BJ (cell line): Measurements from ENCODE around the gene C12orf56. TPM values are rescaled to one million over a fixed set of nuclear protein-coding genes. Genes with fewer than 3 reads are reported as not detected.

Experiments used
- CTCF ChIA-PET: fragments of 350-600 bp; formaldehyde crosslinking; extraction: SDS; loops from one replicate; lab custom pipeline; 2021; ENCODE audit warnings: antibody characterized with exemption, inconsistent platforms; lab: Yijun Ruan, JAX
- POLR2A ChIA-PET: fragments of 300-600 bp; sonication (Branson Sonifier 250); formaldehyde crosslinking; extraction: SDS; loops from one replicate; lab custom pipeline; 2021; ENCODE audit warnings: antibody characterized with exemption; lab: Charles Lee
- DNase-seq: peaks from one replicate; pipeline ENCODE4 v3.0.0-alpha.2; 2011; ENCODE audit warnings: low read depth
- H3K27me3 ChIP-seq: 2 replicates; pipeline ENCODE4 v1.6.0; 2011; ENCODE audit warnings: low read length; ENCODE audit not compliant: control insufficient read depth, insufficient read depth
- H3K36me3 ChIP-seq: 2 replicates; pipeline ENCODE4 v1.5.1; 2011; ENCODE audit warnings: low read length; ENCODE audit not compliant: control insufficient read depth, insufficient read depth
- H3K4me3 ChIP-seq: 2 replicates; pipeline ENCODE4 v1.5.1; 2011; ENCODE audit warnings: low read depth, mild to moderate bottlenecking, control low read depth, low read length
- polyA plus RNA-seq: library from polyadenylated mRNA; depleted of rRNA; stranded (reverse); fragments of >200 nt; gene quantifications from 2 replicates; pipeline ENCODE4 v1.2.3, GENCODE V29; 2011
- TF ChIP-seq, protein P1 (sequence below): IDR thresholded peaks from 2 replicates; pipeline ENCODE4 v1.5.1; 2011; ENCODE audit warnings: low read depth, mild to moderate bottlenecking, control low read depth, inconsistent platforms, low read length, moderate library complexity; ENCODE audit not compliant: insufficient read depth

Gene C12orf56
- polyA plus RNA-seq, 1 experiment, result not detected

DNA sequence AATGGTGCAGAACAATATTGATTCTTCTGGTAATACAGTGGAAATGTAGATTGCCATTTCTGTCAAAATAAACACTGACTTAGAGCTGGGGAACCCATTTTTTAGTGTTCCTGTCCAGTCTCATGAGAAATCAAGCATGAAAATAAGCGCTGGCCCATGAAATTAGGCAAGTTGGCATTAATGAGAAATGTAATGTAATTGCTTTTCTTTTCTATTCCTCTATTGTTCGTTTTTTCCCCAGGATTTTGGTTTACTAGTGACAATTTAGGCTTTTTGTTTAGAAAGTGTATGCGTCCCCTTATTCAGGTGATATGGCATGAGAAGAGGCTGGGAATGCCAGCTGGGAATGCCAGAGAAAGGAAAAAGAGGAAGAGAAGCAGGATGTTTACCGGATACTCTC, 104.0 kb downstream of the C12orf56 start:
- POLR2A ChIA-PET, result no interaction called here
- no peak for DNase-seq
- Histone ChIP-seq H3K4me3 (no peak overlapping the region), H3K27me3 (no peaks in the 10 kb centered on the region), H3K36me3 (no peaks in the 10 kb centered on the region)
- CTCF ChIA-PET, result interaction anchor here (0.6 kb wide), 1 partner anchor 9 kb away, joined by 3 read pairs; no protein-coding TSS in a partner anchor
- TF ChIP-seq, protein P1, sequence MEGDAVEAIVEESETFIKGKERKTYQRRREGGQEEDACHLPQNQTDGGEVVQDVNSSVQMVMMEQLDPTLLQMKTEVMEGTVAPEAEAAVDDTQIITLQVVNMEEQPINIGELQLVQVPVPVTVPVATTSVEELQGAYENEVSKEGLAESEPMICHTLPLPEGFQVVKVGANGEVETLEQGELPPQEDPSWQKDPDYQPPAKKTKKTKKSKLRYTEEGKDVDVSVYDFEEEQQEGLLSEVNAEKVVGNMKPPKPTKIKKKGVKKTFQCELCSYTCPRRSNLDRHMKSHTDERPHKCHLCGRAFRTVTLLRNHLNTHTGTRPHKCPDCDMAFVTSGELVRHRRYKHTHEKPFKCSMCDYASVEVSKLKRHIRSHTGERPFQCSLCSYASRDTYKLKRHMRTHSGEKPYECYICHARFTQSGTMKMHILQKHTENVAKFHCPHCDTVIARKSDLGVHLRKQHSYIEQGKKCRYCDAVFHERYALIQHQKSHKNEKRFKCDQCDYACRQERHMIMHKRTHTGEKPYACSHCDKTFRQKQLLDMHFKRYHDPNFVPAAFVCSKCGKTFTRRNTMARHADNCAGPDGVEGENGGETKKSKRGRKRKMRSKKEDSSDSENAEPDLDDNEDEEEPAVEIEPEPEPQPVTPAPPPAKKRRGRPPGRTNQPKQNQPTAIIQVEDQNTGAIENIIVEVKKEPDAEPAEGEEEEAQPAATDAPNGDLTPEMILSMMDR, result no peak

DNA sequence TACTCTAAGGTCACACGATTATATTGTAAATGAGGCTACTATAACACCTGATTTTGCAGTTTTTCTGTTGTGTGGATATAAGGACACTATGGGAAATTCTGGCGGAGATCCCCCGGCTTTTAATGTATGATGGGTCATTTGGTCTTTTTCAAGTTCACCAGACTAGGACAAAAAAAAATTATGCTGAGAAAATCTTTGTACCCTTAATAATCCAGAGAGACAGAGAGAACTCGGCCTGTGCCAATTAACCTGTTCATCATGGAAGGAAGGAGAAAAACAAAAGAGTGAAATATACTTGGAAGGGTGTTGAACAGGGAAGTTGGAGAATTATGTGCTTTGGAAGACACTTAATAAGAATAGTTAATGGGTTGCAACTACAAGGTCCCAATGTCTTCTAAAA, 106.3 kb downstream of the C12orf56 start:
- TF ChIP-seq, protein P1, result no peak
- Histone ChIP-seq H3K4me3 (no peak overlapping the region), H3K27me3 (no peaks in the 10 kb centered on the region), H3K36me3 (no peaks in the 10 kb centered on the region)
- ChIA-PET CTCF (interaction anchor here (1.2 kb wide), 1 partner anchor 23 kb away, joined by 3 read pairs; no protein-coding TSS in a partner anchor), POLR2A (no interaction called here)
- DNase-seq, result no peak

DNA sequence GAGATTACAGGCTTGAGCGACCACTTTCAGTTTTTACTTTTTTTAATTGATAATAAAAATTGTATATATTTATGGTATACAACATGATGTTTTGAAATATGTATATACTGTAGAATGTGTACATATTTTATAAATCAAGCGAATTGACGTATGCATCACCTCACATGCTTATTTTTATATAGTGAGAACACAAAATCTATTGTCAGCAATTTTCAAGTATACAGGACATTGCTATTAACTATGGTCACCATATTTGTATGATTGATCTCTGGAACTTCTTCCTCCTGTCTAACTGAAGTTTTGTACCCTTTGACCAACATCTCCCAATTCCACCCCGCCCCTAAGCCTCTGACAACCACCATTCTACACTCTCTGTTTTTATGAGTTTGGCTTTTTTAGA, 112.1 kb downstream of the C12orf56 start:
- DNase-seq, result no peak
- TF ChIP-seq, protein P1, result no peak
- CTCF ChIA-PET, result no interaction called here
- POLR2A ChIA-PET, result no interaction called here
- Histone ChIP-seq H3K4me3 (no peak overlapping the region), H3K36me3 (no peaks in the 10 kb centered on the region), H3K27me3 (no peaks in the 10 kb centered on the region; the same call in 1 of the 2 replicates)

DNA sequence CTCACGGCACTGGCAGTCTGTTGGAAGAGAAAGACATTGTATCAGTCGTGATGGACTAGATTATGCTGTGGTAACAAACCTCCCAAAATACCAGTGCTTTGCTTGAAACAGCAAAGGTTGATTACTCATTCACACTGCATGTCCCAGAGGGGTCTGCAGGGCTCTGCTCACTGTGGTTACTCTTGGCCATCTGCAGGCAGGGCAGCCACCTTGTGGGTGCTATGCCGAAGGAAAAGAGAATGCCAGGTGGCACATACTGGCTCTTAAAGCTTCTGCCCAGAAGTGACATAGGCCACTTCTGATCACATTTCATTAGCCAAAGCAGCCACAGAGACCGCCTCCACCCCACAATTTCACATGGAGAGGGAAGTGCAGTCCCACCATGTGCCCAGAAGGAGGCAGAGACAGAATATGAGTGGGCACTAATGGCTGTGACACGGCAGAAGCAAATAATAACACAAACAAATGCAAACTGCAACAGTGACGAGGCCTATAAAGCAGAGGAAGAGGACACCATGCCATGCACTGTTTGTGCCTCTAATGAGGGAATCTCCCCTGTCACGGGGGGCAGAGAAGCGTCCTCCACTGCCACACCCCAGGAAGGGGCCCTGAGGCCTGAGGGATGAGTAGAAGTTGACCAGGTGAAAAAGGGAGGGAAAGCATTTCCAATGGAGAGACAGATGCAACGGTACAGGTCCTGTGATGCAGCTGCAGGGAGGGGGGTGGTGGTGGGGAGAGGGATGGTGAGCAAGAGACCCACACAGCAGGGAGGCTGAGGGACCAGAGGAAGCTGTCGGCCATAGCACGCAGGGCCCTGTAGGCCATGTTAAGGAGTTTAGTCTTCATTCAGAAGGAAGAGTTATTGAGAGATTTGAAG, 116.8 kb downstream of the C12orf56 start:
- DNase-seq, result no peak
- POLR2A ChIA-PET, result no interaction called here
- H3K36me3 ChIP-seq, result no peaks in the 10 kb centered on the region
- H3K27me3 ChIP-seq, result no peaks in the 10 kb centered on the region; the same call in 1 of the 2 replicates
- TF ChIP-seq, protein P1, result peak; percentile 28; the same call in 1 of the 2 replicates
- H3K4me3 ChIP-seq, result no peak overlapping the region
- CTCF ChIA-PET, result interaction anchor here (0.6 kb wide), 1 partner anchor 310 kb away, joined by 3 read pairs; no protein-coding TSS in a partner anchor

DNA sequence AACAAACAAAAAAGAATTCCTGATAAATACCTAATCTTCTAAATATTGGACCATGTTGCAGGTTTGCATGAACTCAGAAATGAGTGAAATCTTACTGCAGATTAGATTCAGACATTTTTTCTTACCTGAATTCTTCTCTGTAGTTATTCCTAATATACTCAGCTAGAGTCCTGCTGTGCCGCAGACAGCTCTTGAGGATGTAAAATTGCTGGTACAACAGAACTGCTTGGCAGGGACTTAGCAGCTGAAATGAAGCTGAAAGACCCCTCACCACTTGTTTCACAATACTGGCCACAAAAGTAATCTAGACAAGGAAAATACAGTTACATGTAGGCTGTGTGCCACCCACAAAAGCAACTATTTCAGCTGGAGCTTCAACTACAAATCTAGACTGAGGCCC, 120.1 kb downstream of the C12orf56 start:
- Histone ChIP-seq H3K36me3 (no peaks in the 10 kb centered on the region), H3K27me3 (peaks cover 3% of the 10 kb centered on the region; the same call in 1 of the 2 replicates), H3K4me3 (no peak overlapping the region)
- ChIA-PET POLR2A (no interaction called here), CTCF (no interaction called here)
- DNase-seq, result no peak
- TF ChIP-seq, protein P1, result no peak
